ENCODE data around the gene UBASH3B. TPM values are rescaled to one million over a fixed set of nuclear protein-coding genes. Genes with fewer than 3 reads are reported as not detected.

Gene UBASH3B
- total RNA-seq, 1 donor from 2014 or later: 2.6 TPM

- DNase-seq: no peak
Measured at GRCh38 chr11:122785031-122785541, 129.6 kb downstream of the UBASH3B start.

GRCh38 chr11:122786896-122787295 is 131.4 kb downstream of the UBASH3B start:
- DNase-seq: no peak

GRCh38 chr11:122788781-122789535 is 133.4 kb downstream of the UBASH3B start:
- no peak for DNase-seq

DNA sequence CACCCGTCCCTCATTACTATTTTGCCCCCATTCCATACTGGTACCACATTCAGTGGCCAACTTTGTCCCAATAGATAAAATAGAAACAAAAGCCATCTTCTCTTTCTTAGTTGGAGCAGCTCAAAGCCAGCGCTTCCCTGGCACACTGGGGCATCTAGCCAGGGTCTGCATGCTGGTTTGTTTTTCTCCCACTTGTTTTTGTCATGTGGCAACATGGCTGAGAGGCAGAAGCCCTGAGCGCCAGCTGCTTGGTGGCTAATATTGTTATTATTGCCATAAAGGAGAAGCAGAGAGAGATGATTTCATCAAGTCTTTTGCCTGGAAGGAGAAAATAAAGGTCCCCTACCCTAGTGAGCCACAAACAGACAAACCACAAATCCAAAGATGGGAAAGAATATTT is 134.4 kb downstream of the UBASH3B start:
- no peak for DNase-seq

GRCh38 chr11:122791411-122791810 is 135.9 kb downstream of the UBASH3B start:
- DNase-seq: peak; percentile 17

- DNase-seq: peak; percentile 57
Measured at GRCh38 chr11:122791836-122792235, 136.3 kb downstream of the UBASH3B start.

- no peak for DNase-seq
Measured at GRCh38 chr11:122793515-122793914, 138.0 kb downstream of the UBASH3B start.

DNA sequence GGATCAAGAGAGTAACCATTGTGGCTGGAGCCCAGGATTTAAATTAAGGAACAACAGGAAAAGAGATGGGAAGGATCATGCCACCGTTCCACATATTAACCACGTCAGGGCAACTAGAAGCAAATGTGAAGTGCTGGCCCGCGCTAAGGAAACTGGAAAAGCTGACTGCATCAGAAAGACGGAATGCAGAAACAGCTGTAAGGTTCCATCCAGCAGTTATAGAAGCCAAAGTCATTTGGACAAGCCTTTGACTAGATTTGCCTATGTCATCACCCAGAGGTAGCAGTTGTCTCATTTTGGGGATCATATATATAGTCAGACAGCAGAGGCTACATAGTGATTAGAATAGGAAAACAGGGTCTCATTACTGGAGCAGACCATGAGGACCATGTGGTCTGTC is 139.8 kb downstream of the UBASH3B start:
- DNase-seq: no peak

DNA sequence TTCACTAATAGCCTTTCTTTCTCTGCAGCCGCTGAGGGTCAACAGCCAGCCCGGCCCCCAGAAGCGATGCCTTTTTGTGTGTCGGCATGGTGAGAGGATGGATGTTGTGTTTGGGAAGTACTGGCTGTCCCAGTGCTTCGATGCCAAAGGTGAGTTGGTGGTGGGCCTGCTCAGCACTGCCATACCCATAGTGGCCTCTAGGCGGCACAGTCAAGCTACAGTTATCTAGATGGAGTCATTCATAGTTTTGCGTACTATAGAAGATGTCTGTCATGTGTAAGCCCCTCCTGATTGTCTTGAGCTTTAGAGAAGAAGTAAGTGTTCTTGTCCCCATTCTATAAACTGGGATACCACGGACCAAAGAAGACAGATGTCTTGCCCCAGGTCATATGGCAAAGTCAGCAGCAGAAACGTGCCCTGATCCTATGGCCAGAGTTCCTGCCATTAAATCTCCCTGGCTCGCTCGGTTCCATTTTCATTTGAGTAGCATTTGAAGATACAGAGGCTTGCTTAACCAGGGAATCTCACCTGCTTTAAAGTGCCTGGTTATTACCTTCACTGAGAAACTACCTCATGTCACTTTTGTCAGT is 140.7 kb downstream of the UBASH3B start:
- peak; percentile 76 for DNase-seq

DNA sequence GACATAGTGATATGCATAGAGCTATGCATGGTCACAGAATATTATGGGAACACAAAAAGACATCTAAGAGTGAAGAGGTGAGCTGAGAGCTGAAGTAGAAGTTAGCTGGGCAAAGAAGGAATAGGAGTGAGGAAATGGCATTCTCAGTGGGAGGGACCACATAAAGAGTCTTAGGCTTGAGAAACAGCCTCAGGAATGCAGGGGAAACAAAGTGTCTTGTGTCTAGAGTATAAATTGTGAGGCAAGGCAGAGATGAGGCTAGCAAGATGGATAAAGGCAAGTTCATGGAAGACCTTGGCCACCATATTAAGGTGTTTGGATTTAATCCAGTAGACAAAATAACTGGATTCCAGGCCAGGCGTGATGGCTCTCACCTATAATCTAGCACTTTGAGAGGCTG is 142.1 kb downstream of the UBASH3B start:
- no peak for DNase-seq

DNA sequence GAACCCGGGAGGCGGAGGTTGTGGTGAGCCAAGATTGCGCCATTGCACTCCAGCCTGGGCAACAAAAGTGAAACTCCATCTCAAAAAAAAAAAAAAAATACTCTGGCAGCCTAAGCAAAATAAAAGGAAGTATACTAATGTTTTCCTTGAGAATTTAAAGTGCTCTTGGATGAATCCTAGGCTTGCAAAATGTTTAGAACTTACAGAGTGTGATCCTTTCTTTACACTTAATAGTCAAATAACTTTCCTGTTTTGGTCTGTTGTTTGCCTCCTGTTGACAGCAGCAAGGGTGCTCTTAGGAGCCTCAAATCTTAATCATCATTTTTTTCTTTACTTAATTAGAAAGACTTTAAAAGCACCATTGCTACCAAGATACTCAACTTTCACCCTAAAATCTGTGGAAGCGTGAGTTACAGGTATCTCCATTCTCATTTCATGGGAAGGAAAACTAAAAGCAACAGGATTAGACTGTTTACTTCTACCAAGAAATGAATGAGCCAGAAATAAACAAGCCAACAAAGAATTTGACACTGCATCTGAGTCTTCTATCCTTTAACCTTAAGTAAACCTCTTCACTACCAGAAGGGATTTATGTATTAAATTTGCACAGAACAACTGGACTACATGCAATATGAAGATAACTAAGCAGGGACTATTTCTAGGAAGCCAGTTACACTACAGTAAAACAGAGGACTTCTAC is 144.0 kb downstream of the UBASH3B start:
- no peak for DNase-seq

GRCh38 chr11:122802876-122803275 is 147.4 kb downstream of the UBASH3B start:
- no peak for DNase-seq

DNA sequence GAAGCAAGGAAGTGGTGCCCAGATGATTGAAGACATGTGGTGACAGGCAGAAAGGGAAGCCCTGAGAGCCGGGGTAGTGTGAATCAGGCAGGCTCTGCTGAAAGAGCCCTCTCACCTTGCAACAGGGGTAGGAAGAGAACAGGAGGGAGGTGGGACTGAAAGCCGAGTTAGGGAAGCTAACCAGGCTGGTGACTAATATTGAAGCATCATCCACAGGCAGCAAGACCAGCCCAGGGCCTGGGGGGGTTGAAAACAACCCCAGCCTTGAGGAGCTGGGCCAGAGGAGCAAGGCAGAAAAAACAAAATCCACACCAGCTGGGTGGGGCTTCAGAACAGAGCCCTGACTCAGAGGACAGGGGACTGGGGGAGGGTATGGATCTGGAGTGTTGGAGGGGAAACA is 147.8 kb downstream of the UBASH3B start:
- no peak for DNase-seq

DNA sequence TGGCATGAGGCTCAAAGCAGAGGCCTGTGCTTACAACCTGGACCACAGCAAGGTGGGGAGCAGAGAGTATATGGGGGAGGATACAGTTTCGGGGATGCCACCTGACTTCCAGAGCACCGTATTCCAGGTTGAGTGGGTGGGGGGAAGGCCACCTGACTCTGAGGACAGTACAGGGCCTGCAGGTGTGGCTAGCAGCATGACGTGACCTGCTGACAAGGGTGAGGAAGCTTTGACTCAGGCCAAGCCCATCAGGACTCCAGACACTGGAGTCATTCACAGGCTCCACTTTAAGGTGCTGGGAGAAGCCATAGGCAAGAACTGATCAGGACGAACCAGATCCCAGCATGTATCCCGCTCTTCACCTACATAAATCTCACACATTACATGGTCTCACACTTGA is 148.2 kb downstream of the UBASH3B start:
- no peak for DNase-seq

- DNase-seq: peak; percentile 15
Measured at GRCh38 chr11:122804161-122804560, 148.6 kb downstream of the UBASH3B start.

GRCh38 chr11:122804796-122805195 is 149.3 kb downstream of the UBASH3B start:
- no peak for DNase-seq

- DNase-seq: no peak
Measured at GRCh38 chr11:122807731-122808477, 152.4 kb downstream of the UBASH3B start.

- DNase-seq: peak; percentile 71
Measured at GRCh38 chr11:122808478-122808869, 153.0 kb downstream of the UBASH3B start.

GRCh38 chr11:122809866-122810265 is 154.3 kb downstream of the UBASH3B start:
- DNase-seq: no peak

- no peak for DNase-seq
Measured at GRCh38 chr11:122811721-122812120, 156.2 kb downstream of the UBASH3B start.

DNA sequence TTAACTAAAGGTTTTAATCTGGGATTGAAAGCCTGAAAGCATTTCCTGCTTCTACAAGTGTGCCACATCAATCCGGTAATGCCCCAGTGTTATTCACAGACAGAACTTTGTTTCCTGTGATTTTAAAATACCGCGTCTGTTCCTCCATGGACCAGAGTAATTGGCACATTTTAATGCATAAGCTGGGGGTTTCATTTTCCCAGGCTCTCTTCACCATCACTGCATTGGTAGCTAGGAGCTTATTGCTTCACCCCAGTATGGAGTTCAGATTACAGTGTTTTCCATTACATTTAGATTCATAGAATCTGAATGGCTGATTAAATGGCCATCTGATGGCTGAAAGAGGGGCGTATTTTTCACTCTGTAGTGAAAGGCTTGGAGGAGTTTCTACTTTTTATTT is 157.1 kb downstream of the UBASH3B start:
- DNase-seq: peak; percentile 33

DNA sequence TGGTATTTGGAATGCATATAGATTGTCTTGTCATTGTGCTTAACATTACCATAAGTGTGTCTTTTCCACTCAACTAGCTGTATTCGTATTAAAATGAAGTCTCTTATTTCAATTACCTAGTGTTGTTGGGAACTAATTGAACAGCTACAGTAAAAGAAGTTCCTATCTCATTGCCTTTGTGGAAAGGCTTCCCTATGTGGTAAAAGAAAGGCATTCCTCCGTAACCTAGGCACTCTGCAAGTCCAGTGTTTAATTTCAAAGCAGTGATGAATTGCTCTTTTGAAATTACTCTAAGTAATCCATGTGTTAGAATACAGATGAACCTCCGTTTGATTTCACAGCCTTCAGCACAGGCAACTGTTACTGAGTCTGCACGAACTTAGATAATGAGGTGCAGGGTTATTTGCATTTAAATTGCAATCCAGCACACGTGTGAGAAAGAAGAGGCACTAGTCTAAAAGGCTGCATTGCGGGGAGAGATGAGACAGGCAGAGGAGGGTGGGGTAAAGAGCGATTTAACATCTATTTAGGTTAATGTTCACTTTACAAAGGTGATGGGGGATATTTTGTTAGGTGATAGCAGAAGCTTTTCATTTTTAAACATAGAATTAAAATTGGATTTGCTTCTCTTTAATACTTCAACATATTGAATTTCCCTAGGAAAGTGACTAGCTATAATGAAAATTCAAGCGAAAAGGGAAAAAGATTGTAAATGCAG is 157.8 kb downstream of the UBASH3B start:
- no peak for DNase-seq
